B cell (primary cell): ENCODE data around the gene CAPN15. TPM values are rescaled to one million over a fixed set of nuclear protein-coding genes. Genes with fewer than 3 reads are reported as not detected.

Experiments
- ATAC-seq: fragments of 200-7000 bp; cut with Tn5 transposase; one replicate; pipeline ENCODE4 v1.10.0; 2021; ENCODE audit warnings: low read depth, mild to moderate bottlenecking, moderate number of reproducible peaks, moderate library complexity
- CTCF ChIA-PET: fragments of 350-600 bp; sonication (Branson Sonifier 250); formaldehyde crosslinking; loops from one replicate; lab custom pipeline; 2021; ENCODE audit warnings: antibody characterized with exemption, inconsistent platforms; lab: Charles Lee
- POLR2A ChIA-PET: fragments of 350-600 bp; sonication (Branson Sonifier 250); formaldehyde crosslinking; loops from one replicate; lab custom pipeline; 2021; ENCODE audit warnings: antibody characterized with exemption; lab: Charles Lee
- DNase-seq: peaks from one replicate; pipeline ENCODE4 v3.0.0; 2013
- H2AFZ ChIP-seq: 2 replicates; pipeline ENCODE4 v1.6.1; 2012; ENCODE audit warnings: mild to moderate bottlenecking, low read depth, low read length; ENCODE audit not compliant: insufficient read depth, poor library complexity, severe bottlenecking
- H3K27ac ChIP-seq, 2 donors: 1 replicate in 1 of 2; 2 replicates in 1 of 2; pipeline ENCODE4 v1.5.1; 2012 to 2013; ENCODE audit warnings: low read length in 2 of 2, mild to moderate bottlenecking in 2 of 2, moderate library complexity in 1 of 2
- H3K27me3 ChIP-seq, 4 experiments: fragments of 200-600 bp in 1 of 4; sonication (generic) in 1 of 4; replicated peaks in 1 of 4; 1 replicate in 2 of 4; 2 replicates in 2 of 4; pipeline versions ENCODE4 v1.6.1 to v1.7.0; 2013 to 2016; ENCODE audit warnings: low read length in 3 of 4, mild to moderate bottlenecking in 2 of 4, mixed read lengths in 1 of 4, moderate library complexity in 1 of 4; ENCODE audit not compliant: insufficient read depth in 4 of 4, control insufficient read depth in 3 of 4; ENCODE audit errors: control extremely low read depth in 1 of 4
- H3K36me3 ChIP-seq, 2 experiments: replicated peaks in 1 of 2; 1 replicate in 1 of 2; 2 replicates in 1 of 2; pipeline versions ENCODE4 v1.6.1 to v1.7.1; 2013; ENCODE audit warnings: low read length in 1 of 2; ENCODE audit not compliant: insufficient read depth in 2 of 2, control insufficient read depth in 1 of 2; ENCODE audit errors: control extremely low read depth in 1 of 2, extremely low read depth in 1 of 2
- H3K4me1 ChIP-seq, 2 donors: fragments of 200-600 bp in 1 of 2; sonication (generic) in 1 of 2; 1 replicate in 1 of 2; 2 replicates in 1 of 2; pipeline versions ENCODE4 v1.5.1 to v1.6.1; 2013 to 2017; ENCODE audit warnings: low read length in 2 of 2; ENCODE audit not compliant: control insufficient read depth in 2 of 2, insufficient read depth in 2 of 2
- H3K4me2 ChIP-seq: replicated peaks from 2 replicates; pipeline ENCODE3; 2012; ENCODE audit warnings: mild to moderate bottlenecking, low read depth, low read length; ENCODE audit not compliant: poor library complexity, severe bottlenecking
- H3K4me3 ChIP-seq, 5 experiments: fragments of 200-600 bp in 1 of 5; sonication (generic) in 1 of 5; 1 replicate in 3 of 5; 2 replicates in 2 of 5; pipeline versions ENCODE4 v1.5.1 to v1.7.0; 2011 to 2016; ENCODE audit warnings: low read length in 4 of 5, mild to moderate bottlenecking in 4 of 5, low read depth in 2 of 5, control low read depth in 1 of 5, moderate library complexity in 1 of 5; ENCODE audit not compliant: insufficient read depth in 1 of 5; ENCODE audit errors: control extremely low read depth in 1 of 5, extremely low read depth in 1 of 5
- H3K79me2 ChIP-seq: fragments of 200-600 bp; sonication (generic); one replicate; pipeline ENCODE4 v1.6.0; 2016; ENCODE audit warnings: low read length; ENCODE audit not compliant: control insufficient read depth, insufficient read depth
- H3K9ac ChIP-seq: fragments of 200-600 bp; sonication (generic); 2 replicates; pipeline ENCODE4 v1.6.1; 2017; ENCODE audit warnings: mild to moderate bottlenecking, low read length, moderate library complexity
- H3K9me3 ChIP-seq, 3 donors: one replicate each; pipeline versions ENCODE4 v1.6.1 to v1.7.1; 2013; ENCODE audit warnings: low read length in 2 of 3; ENCODE audit not compliant: control insufficient read depth in 2 of 3, insufficient read depth in 1 of 3; ENCODE audit errors: control extremely low read depth in 1 of 3
- H4K20me1 ChIP-seq: 2 replicates; pipeline ENCODE4 v1.6.0; 2012; ENCODE audit warnings: mild to moderate bottlenecking, low read length; ENCODE audit not compliant: insufficient read depth, control insufficient read depth, poor library complexity, severe bottlenecking
- H3K27ac Mint-ChIP-seq: one replicate; pipeline ENCODE4 v1.8.0; 2021; ENCODE audit warnings: mixed read lengths
- H3K27me3 Mint-ChIP-seq: one replicate; pipeline ENCODE4 v1.8.0; 2021; ENCODE audit warnings: mixed read lengths
- H3K4me1 Mint-ChIP-seq: one replicate; pipeline ENCODE4 v1.8.0; 2021; ENCODE audit warnings: mixed read lengths
- H3K4me3 Mint-ChIP-seq: one replicate; pipeline ENCODE4 v1.8.0; 2021; ENCODE audit warnings: mixed read lengths
- H3K9me3 Mint-ChIP-seq: one replicate; pipeline ENCODE4 v1.8.0; 2022; ENCODE audit warnings: mixed read lengths; ENCODE audit not compliant: insufficient read depth
- EZH2 ChIP-seq: IDR thresholded peaks from 2 replicates; pipeline ENCODE4 v1.6.1; 2012; ENCODE audit warnings: borderline replicate concordance, low read depth, mild to moderate bottlenecking, moderate library complexity, low read length; ENCODE audit not compliant: insufficient read depth, poor library complexity, severe bottlenecking
- WGBS: methylation state at CpG from one replicate; pipeline ENCODE4 v1.1.5; 2013; ENCODE audit warnings: missing lambda C conversion rate; ENCODE audit not compliant: insufficient coverage; 5-methylcytosine and 5-hydroxymethylcytosine counted together
- intact Hi-C: fragments of 100-400 bp; cut with micrococcal nuclease; formaldehyde crosslinking; loops from one replicate; pipeline ENCODE4 v1.10.0; 2022
- polyA plus RNA-seq: library from polyadenylated mRNA; depleted of rRNA; stranded (reverse); fragments of >200 nt; gene quantifications from 2 replicates; pipeline ENCODE4 v1.2.3, GENCODE V29; 2012
- total RNA-seq, 2 donors: library from RNA; stranded (reverse); fragments of 120-200 nt in 1 of 2; gene quantifications; 1 replicate in 1 of 2; 2 replicates in 1 of 2; pipeline versions ENCODE4 v1.2.3 to v1.2.4, GENCODE V29; 2013 to 2022
- TF ChIP-seq, protein P1 (sequence below): fragments of 200-600 bp; IDR thresholded peaks from one replicate; pipeline ENCODE4 v1.8.0; 2022; ENCODE audit warnings: antibody characterized with exemption, mild to moderate bottlenecking

CAPN15 gene
- total and polyA plus RNA-seq, 2 donors (not counting 1 experiment from before 2014, with no cell fraction given): 67.2 to 77.2 TPM

- H3K9me3 ChIP-seq: no peaks in the 10 kb centered on the region
- Mint-ChIP-seq H3K4me1 (peaks cover 33% of the 10 kb centered on the region), H3K4me3 (peak overlapping the region; percentile 88), H3K27ac (peak overlapping the region; percentile 90), H3K9me3 (no peaks in the 10 kb centered on the region), H3K27me3 (no peaks in the 10 kb centered on the region)
- H3K27me3 ChIP-seq: no peaks in the 10 kb centered on the region
- H3K4me3 ChIP-seq: peak overlapping the region in 3 of 5 experiments; percentile 57 to 78 (median 71)
- ChIA-PET CTCF (no interaction called here), POLR2A (interaction anchor here (0.6 to 3.0 kb wide), 2 partner anchors 41 to 186 kb away, joined by 4 to 8 read pairs; partner anchors contain the start of gene CAPN15)
- ATAC-seq (no peak), DNase-seq (no peak)
- H3K9ac ChIP-seq: peak overlapping the region; percentile 77
- H4K20me1 ChIP-seq: no peaks in the 10 kb centered on the region
- peaks cover 27% of the 10 kb centered on the region for H3K79me2 ChIP-seq
- H3K27ac ChIP-seq: peak overlapping the region in 1 of 2 donors; percentile 76
- 94% methylated on average over 11 of the region's 11 CpGs for WGBS
- H3K4me1 ChIP-seq: peaks cover 33 to 48% of the 10 kb centered on the region in 2 donors
- peak overlapping the region; percentile 90 for H3K4me2 ChIP-seq
- peak overlapping the region; percentile 88 for H2AFZ ChIP-seq
- H3K36me3 ChIP-seq: no peaks in the 10 kb centered on the region
- intact Hi-C loops: loop anchor here (2.0 kb wide), 1 partner anchor 42 kb away; the partner anchor contains the start of gene CAPN15
- TF ChIP-seq, protein P1, sequence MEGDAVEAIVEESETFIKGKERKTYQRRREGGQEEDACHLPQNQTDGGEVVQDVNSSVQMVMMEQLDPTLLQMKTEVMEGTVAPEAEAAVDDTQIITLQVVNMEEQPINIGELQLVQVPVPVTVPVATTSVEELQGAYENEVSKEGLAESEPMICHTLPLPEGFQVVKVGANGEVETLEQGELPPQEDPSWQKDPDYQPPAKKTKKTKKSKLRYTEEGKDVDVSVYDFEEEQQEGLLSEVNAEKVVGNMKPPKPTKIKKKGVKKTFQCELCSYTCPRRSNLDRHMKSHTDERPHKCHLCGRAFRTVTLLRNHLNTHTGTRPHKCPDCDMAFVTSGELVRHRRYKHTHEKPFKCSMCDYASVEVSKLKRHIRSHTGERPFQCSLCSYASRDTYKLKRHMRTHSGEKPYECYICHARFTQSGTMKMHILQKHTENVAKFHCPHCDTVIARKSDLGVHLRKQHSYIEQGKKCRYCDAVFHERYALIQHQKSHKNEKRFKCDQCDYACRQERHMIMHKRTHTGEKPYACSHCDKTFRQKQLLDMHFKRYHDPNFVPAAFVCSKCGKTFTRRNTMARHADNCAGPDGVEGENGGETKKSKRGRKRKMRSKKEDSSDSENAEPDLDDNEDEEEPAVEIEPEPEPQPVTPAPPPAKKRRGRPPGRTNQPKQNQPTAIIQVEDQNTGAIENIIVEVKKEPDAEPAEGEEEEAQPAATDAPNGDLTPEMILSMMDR: no peak
- TF ChIP-seq EZH2: no peak
Observed at GRCh38 chr16:568401-569258, 41.1 kb downstream of the CAPN15 start.
